ENCODE data around the gene STAT2.

DNA sequence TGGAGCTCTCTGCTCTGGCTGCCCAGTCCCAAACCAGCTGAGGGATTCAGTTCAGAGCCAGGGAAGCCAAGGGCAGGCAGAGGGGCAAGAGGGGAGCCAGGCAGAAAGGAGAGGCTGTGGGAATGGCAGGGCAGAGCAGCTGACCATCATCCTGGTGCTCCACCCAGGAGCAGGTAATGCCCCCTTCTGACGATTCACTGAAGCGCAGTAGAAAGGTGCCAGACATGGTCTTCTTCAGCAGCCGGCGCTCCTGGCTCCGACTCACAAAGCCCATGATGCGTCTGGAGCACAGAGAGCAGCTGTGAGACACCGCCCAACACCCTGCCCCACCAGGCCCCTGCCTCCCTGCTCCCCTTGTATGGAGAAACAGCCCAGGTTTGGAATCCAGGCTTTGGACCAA is 13.2 kb downstream of the STAT2 start:
- TF ChIP-seq POLR2AphosphoS5 (IDR thresholded peaks at IDR 0.05; ENCODE audit: low read depth, low read length) (no peak), POLR2A (IDR thresholded peaks at IDR 0.05; ENCODE audit: low read depth, low read length) (no peak)

Data from GM12892 (cell line).